ENCODE data around the gene HMG20B.
"Not testable (repeated sequence)": the region's sequence is repeated elsewhere in the genome, so short reads cannot be mapped to it uniquely, and the experiment has no call there.

HMG20B gene

GRCh38 chr19:3572855-3573161 is at the start of gene HMG20B:
Gene HMG20B, plus strand, starts transcription at chr19:3572944. Its CDS starts 366 bp downstream, at chr19:3573310.
- DNase-seq, result no peak

- DNase-seq, result no peak
Measured at GRCh38 chr19:3523361-3524077, 49.2 kb upstream of the HMG20B start.

GRCh38 chr19:3524078-3524842 is 48.5 kb upstream of the HMG20B start:
- DNase-seq, result no peak

GRCh38 chr19:3524904-3525451 is 47.8 kb upstream of the HMG20B start:
- no peak for DNase-seq

GRCh38 chr19:3526507-3527237 is 46.1 kb upstream of the HMG20B start:
- DNase-seq, result no peak

- DNase-seq, result no peak
Measured at GRCh38 chr19:3527238-3527910, 45.4 kb upstream of the HMG20B start.

GRCh38 chr19:3528080-3528479 is 44.7 kb upstream of the HMG20B start:
- DNase-seq, result no peak

- DNase-seq, result no peak
Measured at GRCh38 chr19:3528539-3529211, 44.1 kb upstream of the HMG20B start.

GRCh38 chr19:3529299-3529698 is 43.4 kb upstream of the HMG20B start:
- DNase-seq, result not testable (repeated sequence)

GRCh38 chr19:3530389-3530788 is 42.4 kb upstream of the HMG20B start:
- DNase-seq, result no peak

GRCh38 chr19:3531716-3532115 is 41.0 kb upstream of the HMG20B start:
- no peak for DNase-seq

GRCh38 chr19:3532154-3532786 is 40.5 kb upstream of the HMG20B start:
- DNase-seq, result no peak

- DNase-seq, result no peak
Measured at GRCh38 chr19:3533033-3533432, 39.7 kb upstream of the HMG20B start.

GRCh38 chr19:3533563-3534216 is 39.1 kb upstream of the HMG20B start:
- DNase-seq, result no peak

- DNase-seq, result no peak
Measured at GRCh38 chr19:3534375-3535234, 38.1 kb upstream of the HMG20B start.

- DNase-seq, result no peak
Measured at GRCh38 chr19:3535235-3535535, 37.6 kb upstream of the HMG20B start.

- DNase-seq, result no peak
Measured at GRCh38 chr19:3535563-3535965, 37.2 kb upstream of the HMG20B start.

- no peak for DNase-seq
Measured at GRCh38 chr19:3535981-3536380, 36.8 kb upstream of the HMG20B start.

GRCh38 chr19:3536429-3537100 is 36.2 kb upstream of the HMG20B start:
- DNase-seq, result no peak

- no peak for DNase-seq
Measured at GRCh38 chr19:3537101-3537437, 35.7 kb upstream of the HMG20B start.
